SK-N-SH (cell line): ENCODE measurements around the gene RAB1B. TPM values are rescaled to one million over a fixed set of nuclear protein-coding genes. Genes with fewer than 3 reads are reported as not detected.

Source experiments
- CTCF ChIA-PET: fragments of 300-600, 350-600 bp; formaldehyde crosslinking; extraction: SDS; loops from one replicate; lab custom pipeline; 2021; lab: Yijun Ruan, JAX
- POLR2A ChIA-PET: fragments of 350-600 bp; sonication (Branson Sonifier 250); formaldehyde crosslinking; extraction: SDS; loops from one replicate; lab custom pipeline; 2020; ENCODE audit warnings: antibody characterized with exemption, inconsistent platforms; lab: Yijun Ruan, JAX
- DNase-seq: peaks from one replicate; pipeline ENCODE4 v3.0.0; 2012
- H2AFZ ChIP-seq: fragments of 200-600 bp; sonication (generic); 2 replicates; pipeline ENCODE4 v1.8.1; 2016; ENCODE audit warnings: antibody characterized with exemption, mild to moderate bottlenecking, low read depth
- H3F3A ChIP-seq: fragments of 200-600 bp; sonication (generic); replicated peaks from 2 replicates; pipeline ENCODE3; 2016; ENCODE audit warnings: antibody characterized with exemption, mild to moderate bottlenecking; ENCODE audit not compliant: insufficient read depth
- H3K27ac ChIP-seq, 2 experiments: fragments of 200-500 bp in 1 of 2; fragments of 200-600 bp in 1 of 2; sonication (Bioruptor generic) in 1 of 2; sonication (generic), shearing (Covaris generic) in 1 of 2; 2 replicates each; pipeline versions ENCODE4 v1.5.1 to v1.6.1; 2014 to 2016; ENCODE audit warnings: low read depth in 2 of 2, inconsistent platforms in 1 of 2, low read length in 1 of 2, mild to moderate bottlenecking in 1 of 2, mixed read lengths in 1 of 2
- H3K27me3 ChIP-seq: fragments of 200-600 bp; sonication (generic), shearing (Covaris generic); 2 replicates; pipeline ENCODE4 v1.6.1; 2016; ENCODE audit warnings: mixed run types; ENCODE audit not compliant: insufficient read depth
- H3K36me3 ChIP-seq, 2 experiments: fragments of 200-500 bp in 1 of 2; fragments of 200-600 bp in 1 of 2; sonication (Bioruptor generic) in 1 of 2; sonication (generic) in 1 of 2; replicated peaks in 1 of 2; 2 replicates each; pipeline versions ENCODE3 to v1.5.1; 2014 to 2016; ENCODE audit warnings: low read length in 1 of 2, mild to moderate bottlenecking in 1 of 2; ENCODE audit not compliant: insufficient read depth in 2 of 2, control insufficient read depth in 1 of 2
- H3K4me1 ChIP-seq, 2 experiments: fragments of 200-500 bp in 1 of 2; fragments of 200-600 bp in 1 of 2; sonication (Bioruptor generic) in 1 of 2; sonication (generic), shearing (Covaris generic) in 1 of 2; 2 replicates each; pipeline versions ENCODE4 v1.5.1 to v1.6.1; 2014 to 2016; ENCODE audit warnings: low read depth in 1 of 2, low read length in 1 of 2, mixed run types in 1 of 2; ENCODE audit not compliant: insufficient read depth in 2 of 2, control insufficient read depth in 1 of 2
- H3K4me2 ChIP-seq: fragments of 200-600 bp; sonication (generic), shearing (Covaris generic); 2 replicates; pipeline ENCODE4 v1.6.1; 2017; ENCODE audit warnings: mixed run types
- H3K4me3 ChIP-seq, 2 experiments: fragments of 200-500 bp in 1 of 2; fragments of 200-600 bp in 1 of 2; sonication (Bioruptor generic) in 1 of 2; sonication (generic), shearing (Covaris generic) in 1 of 2; 2 replicates each; pipeline versions ENCODE4 v1.5.1 to v1.8.1; 2014 to 2016; ENCODE audit warnings: low read depth in 2 of 2, inconsistent platforms in 1 of 2, low read length in 1 of 2, mild to moderate bottlenecking in 1 of 2, mixed read lengths in 1 of 2, moderate library complexity in 1 of 2
- H3K79me2 ChIP-seq: fragments of 200-600 bp; sonication (generic); 2 replicates; pipeline ENCODE4 v1.8.1; 2017; ENCODE audit warnings: mild to moderate bottlenecking; ENCODE audit not compliant: insufficient read depth
- H3K9ac ChIP-seq: fragments of 200-600 bp; sonication (generic); 2 replicates; pipeline ENCODE4 v1.6.1; 2017; ENCODE audit warnings: mixed run types
- H3K9me2 ChIP-seq: fragments of 200-600 bp; sonication (generic); 2 replicates; pipeline ENCODE4 v1.6.1; 2017; ENCODE audit warnings: mixed run types
- H3K9me3 ChIP-seq: fragments of 200-600 bp; sonication (generic); 2 replicates; pipeline ENCODE4 v1.6.1; 2017; ENCODE audit warnings: mixed run types, mild to moderate bottlenecking, moderate library complexity
- H4K20me1 ChIP-seq: fragments of 200-600 bp; sonication (generic); 2 replicates; pipeline ENCODE4 v1.6.1; 2017; ENCODE audit warnings: mild to moderate bottlenecking, mixed run types; ENCODE audit not compliant: insufficient read depth
- CHD2 ChIP-seq: fragments of 150-350 bp; IDR thresholded peaks from 2 replicates; pipeline ENCODE4 v1.6.1; 2018; ENCODE audit warnings: low read length; ENCODE audit not compliant: partially characterized antibody
- CTCF ChIP-seq: fragments of 200-600 bp; sonication (generic); IDR thresholded peaks from 2 replicates; pipeline ENCODE4 v1.6.1; 2017; ENCODE audit warnings: antibody characterized with exemption, mild to moderate bottlenecking, moderate library complexity
- ELF1 ChIP-seq: IDR thresholded peaks from 2 replicates; pipeline ENCODE4 v1.4.0; 2012
- JUND ChIP-seq: IDR thresholded peaks from 2 replicates; pipeline ENCODE4 v1.4.0; 2012
- MAX ChIP-seq: IDR thresholded peaks from 2 replicates; pipeline ENCODE4 v1.4.0; 2012; ENCODE audit warnings: low read depth
- MEF2A ChIP-seq: IDR thresholded peaks from 2 replicates; pipeline ENCODE4 v1.4.0; 2012; ENCODE audit warnings: low read depth, borderline replicate concordance
- MXI1 ChIP-seq: IDR thresholded peaks from 2 replicates; pipeline ENCODE4 v1.6.1; 2012; ENCODE audit warnings: mild to moderate bottlenecking, low read depth, low read length, improper control_type of control experiment
- NRF1 ChIP-seq: IDR thresholded peaks from 2 replicates; pipeline ENCODE4 v1.6.1; 2012; ENCODE audit warnings: low read depth, mild to moderate bottlenecking, low read length
- PBX3 ChIP-seq: IDR thresholded peaks from 2 replicates; pipeline ENCODE4; 2012
- RAD21 ChIP-seq: IDR thresholded peaks from 2 replicates; pipeline ENCODE4 v1.6.1; 2012; ENCODE audit warnings: mild to moderate bottlenecking, low read length
- RCOR1 ChIP-seq: fragments of 150-350 bp; IDR thresholded peaks from 2 replicates; pipeline ENCODE4 v1.6.1; 2017; ENCODE audit warnings: antibody characterized with exemption, low read length
- RFX5 ChIP-seq: IDR thresholded peaks from 2 replicates; pipeline ENCODE4 v1.6.1; 2012; ENCODE audit warnings: mild to moderate bottlenecking, improper control_type of control experiment, low read length
- SIN3A ChIP-seq: IDR thresholded peaks from 2 replicates; pipeline ENCODE4 v1.6.1; 2012; ENCODE audit warnings: low read depth, mild to moderate bottlenecking, low read length, moderate library complexity, borderline replicate concordance
- SMC3 ChIP-seq: IDR thresholded peaks from 2 replicates; pipeline ENCODE4 v1.6.1; 2012; ENCODE audit warnings: low read depth, low read length, improper control_type of control experiment
- USF2 ChIP-seq: fragments of 150-350 bp; IDR thresholded peaks from 2 replicates; pipeline ENCODE4 v1.6.1; 2017; ENCODE audit warnings: antibody characterized with exemption, low read length, low read depth, borderline replicate concordance
- YY1 ChIP-seq: IDR thresholded peaks from 2 replicates; pipeline ENCODE4 v1.4.0; 2012; ENCODE audit warnings: low read depth, mild to moderate bottlenecking
- WGBS: methylation state at CpG from one replicate; pipeline ENCODE4 v1.1.6; 2017; ENCODE audit warnings: low lambda C conversion rate; 5-methylcytosine and 5-hydroxymethylcytosine counted together
- polyA plus RNA-seq, 3 experiments: library from polyadenylated mRNA; depleted of rRNA; stranded (reverse); fragments of >200 nt; gene quantifications; 2 replicates each; pipeline ENCODE4 v1.2.3, GENCODE V29; 2012
- TF ChIP-seq, protein P1 (sequence below): fragments of 150-350 bp; IDR thresholded peaks from 2 replicates; pipeline ENCODE4 v1.6.1; 2016; ENCODE audit warnings: mild to moderate bottlenecking, low read depth, low read length

Gene RAB1B
- polyA plus RNA-seq, 1 of the 3 experiments (the other 2 are of a cell fraction): 208 TPM

- no peak for DNase-seq
- Histone ChIP-seq H2AFZ (no peak overlapping the region), H3K27me3 (no peaks in the 10 kb centered on the region), H3K79me2 (peaks cover 26% of the 10 kb centered on the region), H3K36me3 (peaks cover 24 to 63% of the 10 kb centered on the region in 2 experiments), H3K4me2 (no peak overlapping the region), H3K4me1 (peaks cover 0 to 18% of the 10 kb centered on the region in 2 experiments; a peak in 2 of 4 replicates), H3K9me3 (no peaks in the 10 kb centered on the region), H3F3A (peaks cover 19% of the 10 kb centered on the region), H4K20me1 (peaks cover 19% of the 10 kb centered on the region), H3K9ac (no peak overlapping the region), H3K4me3 (no peak overlapping the region), H3K9me2 (no peaks in the 10 kb centered on the region), H3K27ac (no peak overlapping the region)
- TF ChIP-seq SIN3A (no peak), PBX3 (no peak), JUND (no peak), MEF2A (no peak), CTCF (no peak), MAX (no peak), MXI1 (no peak), NRF1 (no peak), RFX5 (no peak), ELF1 (no peak), RCOR1 (no peak), RAD21 (no peak), SMC3 (no peak), USF2 (no peak), CHD2 (no peak), YY1 (no peak)
- TF ChIP-seq, protein P1, sequence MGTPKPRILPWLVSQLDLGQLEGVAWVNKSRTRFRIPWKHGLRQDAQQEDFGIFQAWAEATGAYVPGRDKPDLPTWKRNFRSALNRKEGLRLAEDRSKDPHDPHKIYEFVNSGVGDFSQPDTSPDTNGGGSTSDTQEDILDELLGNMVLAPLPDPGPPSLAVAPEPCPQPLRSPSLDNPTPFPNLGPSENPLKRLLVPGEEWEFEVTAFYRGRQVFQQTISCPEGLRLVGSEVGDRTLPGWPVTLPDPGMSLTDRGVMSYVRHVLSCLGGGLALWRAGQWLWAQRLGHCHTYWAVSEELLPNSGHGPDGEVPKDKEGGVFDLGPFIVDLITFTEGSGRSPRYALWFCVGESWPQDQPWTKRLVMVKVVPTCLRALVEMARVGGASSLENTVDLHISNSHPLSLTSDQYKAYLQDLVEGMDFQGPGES: no peak
- ChIA-PET POLR2A (interaction anchor here (0.6 to 0.9 kb wide), 2 partner anchors 27 to 368 kb away, joined by 3 read pairs; partner anchors contain the start of gene YIF1A), CTCF (interaction anchor here (1.4 kb wide), 1 partner anchor 194 kb away, joined by 5 read pairs; no protein-coding TSS in a partner anchor)
- 92% methylated on average over 2 of the region's 5 CpGs for WGBS
These were observed 6.2 kb upstream of the RAB1B start for GRCh38 chr11:66262191-66262590.
